KMS-11 (cell line): ENCODE measurements around the gene GLI3.

Source experiments
- H2AFZ ChIP-seq: fragments of 200-600 bp; sonication (generic); 2 replicates; pipeline ENCODE4 v1.6.1; 2016; ENCODE audit warnings: antibody characterized with exemption, mixed run types, low read depth
- H3K27ac ChIP-seq: fragments of 200-600 bp; sonication (generic); 2 replicates; pipeline ENCODE4 v1.6.1; 2016; ENCODE audit warnings: mild to moderate bottlenecking, mixed run types
- H3K27me3 ChIP-seq: fragments of 200-600 bp; sonication (generic); 2 replicates; pipeline ENCODE4 v1.6.1; 2017; ENCODE audit warnings: mild to moderate bottlenecking, low read depth, mixed run types, moderate library complexity; ENCODE audit not compliant: insufficient read depth
- H3K36me3 ChIP-seq: fragments of 200-600 bp; sonication (generic); 2 replicates; pipeline ENCODE4 v1.6.1; 2017; ENCODE audit warnings: mild to moderate bottlenecking, mixed run types; ENCODE audit not compliant: insufficient read depth
- H3K4me1 ChIP-seq: fragments of 200-600 bp; sonication (generic); 2 replicates; pipeline ENCODE4 v1.6.1; 2016; ENCODE audit warnings: mild to moderate bottlenecking, low read depth, mixed run types; ENCODE audit not compliant: poor library complexity, severe bottlenecking
- H3K4me2 ChIP-seq: fragments of 200-600 bp; sonication (generic); 2 replicates; pipeline ENCODE4 v1.7.0; 2016; ENCODE audit warnings: mild to moderate bottlenecking, mixed run types
- H3K4me3 ChIP-seq: fragments of 200-600 bp; sonication (generic); IDR thresholded peaks from 2 replicates; pipeline ENCODE4 v1.6.1; 2017; ENCODE audit warnings: low read depth, low read length, mixed read lengths; ENCODE audit not compliant: insufficient read depth
- H3K79me2 ChIP-seq: fragments of 200-600 bp; sonication (generic); 2 replicates; pipeline ENCODE4 v1.6.1; 2016; ENCODE audit warnings: low read depth, mixed run types; ENCODE audit not compliant: insufficient read depth
- H3K9ac ChIP-seq: fragments of 200-600 bp; sonication (generic); 2 replicates; pipeline ENCODE4 v1.6.1; 2016; ENCODE audit warnings: mild to moderate bottlenecking, mixed run types
- H4K20me1 ChIP-seq: fragments of 200-600 bp; sonication (generic); 2 replicates; pipeline ENCODE4 v1.6.1; 2016; ENCODE audit warnings: mild to moderate bottlenecking, mixed run types; ENCODE audit not compliant: insufficient read depth
- CTCF ChIP-seq: fragments of 200-600 bp; sonication (generic); conservative IDR thresholded peaks from 2 replicates; pipeline ENCODE4 v1.6.1; 2017; ENCODE audit warnings: low read depth, mild to moderate bottlenecking, antibody characterized with exemption, low read length, moderate library complexity, mixed read lengths

The GLI3 gene

GRCh38 chr7:42180806-42181205 is 56.2 kb downstream of the GLI3 start:
- Histone ChIP-seq H3K4me1 (no peaks in the 10 kb centered on the region), H3K36me3 (no peaks in the 10 kb centered on the region), H3K4me3 (no peak overlapping the region), H3K79me2 (no peaks in the 10 kb centered on the region), H3K4me2 (no peak overlapping the region), H3K27ac (no peak overlapping the region), H3K27me3 (no peaks in the 10 kb centered on the region), H2AFZ (no peak overlapping the region), H3K9ac (no peak overlapping the region), H4K20me1 (no peaks in the 10 kb centered on the region)
- no peak for TF ChIP-seq CTCF

- no peak overlapping the region for H3K27ac ChIP-seq
- H3K9ac ChIP-seq: no peak overlapping the region
- no peaks in the 10 kb centered on the region for H3K27me3 ChIP-seq
- H2AFZ ChIP-seq: no peak overlapping the region
- no peak overlapping the region for H3K4me2 ChIP-seq
- no peaks in the 10 kb centered on the region for H3K36me3 ChIP-seq
- no peaks in the 10 kb centered on the region for H3K4me1 ChIP-seq
- no peak for TF ChIP-seq CTCF
- H4K20me1 ChIP-seq: no peaks in the 10 kb centered on the region
- no peaks in the 10 kb centered on the region for H3K79me2 ChIP-seq
- H3K4me3 ChIP-seq: no peak overlapping the region
Observed at GRCh38 chr7:42176724-42177101, 60.3 kb downstream of the GLI3 start.

- Histone ChIP-seq H3K9ac (no peak overlapping the region), H3K36me3 (no peaks in the 10 kb centered on the region), H3K4me3 (no peak overlapping the region), H3K27me3 (no peaks in the 10 kb centered on the region), H3K4me2 (no peak overlapping the region), H3K27ac (no peak overlapping the region), H2AFZ (no peak overlapping the region), H3K4me1 (no peaks in the 10 kb centered on the region), H4K20me1 (no peaks in the 10 kb centered on the region), H3K79me2 (no peaks in the 10 kb centered on the region)
- no peak for TF ChIP-seq CTCF
Observed at GRCh38 chr7:42175834-42176723, 60.9 kb downstream of the GLI3 start.

- TF ChIP-seq CTCF: no peak
- Histone ChIP-seq H3K27ac (no peak overlapping the region), H3K9ac (no peak overlapping the region), H3K36me3 (no peaks in the 10 kb centered on the region), H2AFZ (no peak overlapping the region), H3K4me3 (no peak overlapping the region), H3K79me2 (no peaks in the 10 kb centered on the region), H3K27me3 (no peaks in the 10 kb centered on the region), H3K4me1 (no peaks in the 10 kb centered on the region), H4K20me1 (no peaks in the 10 kb centered on the region), H3K4me2 (no peak overlapping the region)
Observed at GRCh38 chr7:42174391-42174912, 62.6 kb downstream of the GLI3 start.
